Panc1 (cell line): Measurements from ENCODE around the gene RTP5. TPM values are rescaled to one million over a fixed set of nuclear protein-coding genes. Genes with fewer than 3 reads are reported as not detected.

ENCODE experiments used
- ATAC-seq: fragments of 200-7000 bp; cut with Tn5 transposase; 2 replicates; pipeline ENCODE4 v1.9.1; 2020; ENCODE audit warnings: mild to moderate bottlenecking, moderate library complexity
- BruUV-seq: library from RNA; stranded (reverse); fragments of 400-500 nt; replicated peaks from 2 replicates; lab custom pipeline; 2021; lab: Mats Ljungman, UMichigan
- CTCF ChIA-PET: fragments of 300-600 bp; sonication (Branson Sonifier 250); formaldehyde crosslinking; loops from one replicate; lab custom pipeline; 2022; ENCODE audit warnings: antibody characterized with exemption; lab: Charles Lee
- POLR2A ChIA-PET: fragments of 300-600 bp; sonication (Branson Sonifier 250); formaldehyde crosslinking; loops from one replicate; lab custom pipeline; 2022; ENCODE audit warnings: antibody characterized with exemption; lab: Charles Lee
- DNase-seq: peaks from one replicate; pipeline ENCODE4 v3.0.0-alpha.2; 2010; ENCODE audit warnings: low read depth, low spot score
- H3K27ac ChIP-seq: 2 replicates; pipeline ENCODE4 v1.5.1; 2011; ENCODE audit warnings: mild to moderate bottlenecking, low read length, inconsistent platforms
- H3K27me3 ChIP-seq: fragments of 200-500 bp; sonication (Bioruptor generic); 2 replicates; pipeline ENCODE4 v1.6.0; 2014; ENCODE audit warnings: low read length, inconsistent platforms; ENCODE audit not compliant: control insufficient read depth, insufficient read depth
- H3K36me3 ChIP-seq: fragments of 200-500 bp; sonication (Bioruptor generic); 2 replicates; pipeline ENCODE4 v1.5.1; 2014; ENCODE audit warnings: inconsistent platforms, mild to moderate bottlenecking, low read length, moderate library complexity; ENCODE audit not compliant: control insufficient read depth, insufficient read depth
- H3K4me1 ChIP-seq: 2 replicates; pipeline ENCODE4 v1.5.1; 2011; ENCODE audit warnings: inconsistent platforms, mild to moderate bottlenecking, low read length, moderate library complexity; ENCODE audit not compliant: control insufficient read depth, insufficient read depth
- H3K4me3 ChIP-seq, 2 experiments: 2 replicates each; pipeline ENCODE4 v1.5.1; 2011 to 2012; ENCODE audit warnings: low read depth in 2 of 2, low read length in 2 of 2, mild to moderate bottlenecking in 2 of 2, inconsistent platforms in 1 of 2, moderate library complexity in 1 of 2
- H3K9me3 ChIP-seq: fragments of 200-500 bp; sonication (Bioruptor generic); 2 replicates; pipeline ENCODE4 v1.5.1; 2014; ENCODE audit warnings: low read depth, mild to moderate bottlenecking, inconsistent platforms, low read length, moderate library complexity; ENCODE audit not compliant: control insufficient read depth, insufficient read depth
- POLR2AphosphoS5 ChIP-seq: IDR thresholded peaks from 2 replicates; pipeline ENCODE4 v1.6.1; 2012; ENCODE audit warnings: mild to moderate bottlenecking, low read depth, low read length, moderate library complexity
- SIN3A ChIP-seq: IDR thresholded peaks from 2 replicates; pipeline ENCODE4 v1.6.1; 2012; ENCODE audit warnings: low read depth, mild to moderate bottlenecking, low read length, moderate library complexity, borderline replicate concordance; ENCODE audit not compliant: insufficient read depth
- TCF7L2 ChIP-seq: IDR thresholded peaks from 2 replicates; pipeline ENCODE4 v1.6.1; 2011; ENCODE audit warnings: mild to moderate bottlenecking, low read depth, low read length, inconsistent platforms
- in situ Hi-C: cut with HindIII; loops from 2 replicates; pipeline ENCODE4 v1.10.0; 2016; ENCODE audit warnings: low sequenced_read_pairs, low pct_unique_long_range_greater_than_20kb
- intact Hi-C: fragments of 100-400 bp; cut with micrococcal nuclease; formaldehyde crosslinking; loops from one replicate; pipeline ENCODE4 v1.10.0; 2022; ENCODE audit not compliant: unreplicated experiment
- total RNA-seq: library from RNA; stranded (reverse); gene quantifications from one replicate; pipeline ENCODE4 v1.2.1, GENCODE V29; 2021; ENCODE audit not compliant: unreplicated experiment
- TF ChIP-seq, protein P1 (sequence below): fragments of 450-650 bp; IDR thresholded peaks from 2 replicates; pipeline ENCODE4 v1.5.1; 2017; ENCODE audit warnings: mild to moderate bottlenecking
- TF ChIP-seq, protein P2 (sequence below), 2 experiments: IDR thresholded peaks; 2 replicates each; pipeline ENCODE4 v1.6.1; 2011 to 2012; ENCODE audit warnings: low read depth in 2 of 2, control low read depth in 1 of 2, low read length in 1 of 2, mild to moderate bottlenecking in 1 of 2, moderate library complexity in 1 of 2; ENCODE audit not compliant: insufficient read depth in 1 of 2

Gene RTP5
- total RNA-seq, 1 experiment from 2014 or later, result not detected

DNA sequence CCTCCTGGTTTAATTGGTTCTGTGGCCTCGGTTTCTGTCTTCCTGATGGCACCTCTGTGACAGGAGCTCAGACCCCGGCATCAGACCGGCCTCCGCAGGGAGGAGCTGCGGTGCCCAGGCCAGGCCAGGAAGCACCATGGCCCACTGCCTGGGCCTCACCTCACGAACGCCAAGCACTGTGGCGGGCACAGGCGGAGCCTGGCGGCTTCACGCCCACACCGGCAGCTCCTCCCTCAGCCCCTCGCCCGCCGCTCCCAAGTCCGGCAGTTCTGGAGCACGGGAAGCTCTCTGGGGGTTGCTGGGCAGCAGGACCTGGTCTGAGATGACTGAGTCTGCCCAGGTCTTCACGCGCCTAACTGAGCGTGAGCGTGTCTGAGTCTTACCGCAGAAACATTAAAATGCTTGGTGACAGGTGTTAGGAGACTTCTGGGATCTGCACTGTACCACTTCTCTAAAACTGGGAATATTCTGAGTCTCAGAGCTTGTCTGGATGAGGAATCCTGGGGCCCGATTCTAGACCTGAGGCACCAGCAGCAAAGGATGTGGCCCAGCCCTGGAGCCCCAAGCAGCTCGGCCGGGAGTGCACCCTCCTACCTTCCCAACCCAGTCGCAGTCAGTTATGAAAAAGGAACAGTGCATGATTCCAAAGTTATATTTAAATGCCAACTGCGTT, 21.9 kb downstream of the RTP5 start:
- Histone ChIP-seq H3K27ac (peak overlapping the region; percentile 57), H3K9me3 (no peaks in the 10 kb centered on the region), H3K27me3 (no peaks in the 10 kb centered on the region), H3K4me1 (peaks cover 47% of the 10 kb centered on the region), H3K36me3 (no peaks in the 10 kb centered on the region), H3K4me3 (no peak overlapping the region)
- DNase-seq, result no peak
- no TSS peak for BruUV-seq
- intact Hi-C loops, result no loop called here
- ATAC-seq, result no peak
- CTCF ChIA-PET, result interaction anchor here (0.5 kb wide), 1 partner anchor 24 kb away, joined by 3 read pairs; no protein-coding TSS in a partner anchor
- in situ Hi-C loops, result no loop called here
- no peak for TF ChIP-seq SIN3A
- TF ChIP-seq, protein P1, sequence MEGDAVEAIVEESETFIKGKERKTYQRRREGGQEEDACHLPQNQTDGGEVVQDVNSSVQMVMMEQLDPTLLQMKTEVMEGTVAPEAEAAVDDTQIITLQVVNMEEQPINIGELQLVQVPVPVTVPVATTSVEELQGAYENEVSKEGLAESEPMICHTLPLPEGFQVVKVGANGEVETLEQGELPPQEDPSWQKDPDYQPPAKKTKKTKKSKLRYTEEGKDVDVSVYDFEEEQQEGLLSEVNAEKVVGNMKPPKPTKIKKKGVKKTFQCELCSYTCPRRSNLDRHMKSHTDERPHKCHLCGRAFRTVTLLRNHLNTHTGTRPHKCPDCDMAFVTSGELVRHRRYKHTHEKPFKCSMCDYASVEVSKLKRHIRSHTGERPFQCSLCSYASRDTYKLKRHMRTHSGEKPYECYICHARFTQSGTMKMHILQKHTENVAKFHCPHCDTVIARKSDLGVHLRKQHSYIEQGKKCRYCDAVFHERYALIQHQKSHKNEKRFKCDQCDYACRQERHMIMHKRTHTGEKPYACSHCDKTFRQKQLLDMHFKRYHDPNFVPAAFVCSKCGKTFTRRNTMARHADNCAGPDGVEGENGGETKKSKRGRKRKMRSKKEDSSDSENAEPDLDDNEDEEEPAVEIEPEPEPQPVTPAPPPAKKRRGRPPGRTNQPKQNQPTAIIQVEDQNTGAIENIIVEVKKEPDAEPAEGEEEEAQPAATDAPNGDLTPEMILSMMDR, result no peak
- no peak for TF ChIP-seq POLR2AphosphoS5
- TF ChIP-seq, protein P2, sequence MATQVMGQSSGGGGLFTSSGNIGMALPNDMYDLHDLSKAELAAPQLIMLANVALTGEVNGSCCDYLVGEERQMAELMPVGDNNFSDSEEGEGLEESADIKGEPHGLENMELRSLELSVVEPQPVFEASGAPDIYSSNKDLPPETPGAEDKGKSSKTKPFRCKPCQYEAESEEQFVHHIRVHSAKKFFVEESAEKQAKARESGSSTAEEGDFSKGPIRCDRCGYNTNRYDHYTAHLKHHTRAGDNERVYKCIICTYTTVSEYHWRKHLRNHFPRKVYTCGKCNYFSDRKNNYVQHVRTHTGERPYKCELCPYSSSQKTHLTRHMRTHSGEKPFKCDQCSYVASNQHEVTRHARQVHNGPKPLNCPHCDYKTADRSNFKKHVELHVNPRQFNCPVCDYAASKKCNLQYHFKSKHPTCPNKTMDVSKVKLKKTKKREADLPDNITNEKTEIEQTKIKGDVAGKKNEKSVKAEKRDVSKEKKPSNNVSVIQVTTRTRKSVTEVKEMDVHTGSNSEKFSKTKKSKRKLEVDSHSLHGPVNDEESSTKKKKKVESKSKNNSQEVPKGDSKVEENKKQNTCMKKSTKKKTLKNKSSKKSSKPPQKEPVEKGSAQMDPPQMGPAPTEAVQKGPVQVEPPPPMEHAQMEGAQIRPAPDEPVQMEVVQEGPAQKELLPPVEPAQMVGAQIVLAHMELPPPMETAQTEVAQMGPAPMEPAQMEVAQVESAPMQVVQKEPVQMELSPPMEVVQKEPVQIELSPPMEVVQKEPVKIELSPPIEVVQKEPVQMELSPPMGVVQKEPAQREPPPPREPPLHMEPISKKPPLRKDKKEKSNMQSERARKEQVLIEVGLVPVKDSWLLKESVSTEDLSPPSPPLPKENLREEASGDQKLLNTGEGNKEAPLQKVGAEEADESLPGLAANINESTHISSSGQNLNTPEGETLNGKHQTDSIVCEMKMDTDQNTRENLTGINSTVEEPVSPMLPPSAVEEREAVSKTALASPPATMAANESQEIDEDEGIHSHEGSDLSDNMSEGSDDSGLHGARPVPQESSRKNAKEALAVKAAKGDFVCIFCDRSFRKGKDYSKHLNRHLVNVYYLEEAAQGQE (IDR thresholded peaks at IDR 0.05; ENCODE audit: insufficient read depth in 1 of 2, low read depth in 2 of 2, low read length in 1 of 2), result no peak
- TF ChIP-seq TCF7L2, result no peak
- POLR2A ChIA-PET, result no interaction called here

DNA sequence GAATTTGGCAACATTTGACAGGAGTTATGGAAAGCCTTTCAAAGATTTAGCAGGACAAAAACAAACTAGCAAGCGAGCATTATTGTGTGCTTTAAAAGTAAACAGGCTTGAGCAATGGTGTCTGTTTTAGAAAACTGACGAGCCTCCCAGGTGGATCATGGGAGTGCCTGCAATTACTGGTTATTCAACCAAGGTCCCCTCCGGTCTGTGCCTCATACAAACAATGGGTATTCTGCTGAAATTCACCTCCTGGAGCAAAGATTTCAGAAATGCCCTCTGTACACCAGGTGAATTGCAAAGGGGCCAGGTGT, 22.4 kb downstream of the RTP5 start:
- Histone ChIP-seq H3K27ac (peak overlapping the region; percentile 57), H3K4me3 (no peak overlapping the region), H3K36me3 (no peaks in the 10 kb centered on the region), H3K4me1 (peaks cover 43% of the 10 kb centered on the region), H3K9me3 (no peaks in the 10 kb centered on the region), H3K27me3 (no peaks in the 10 kb centered on the region)
- intact Hi-C loops (no loop called here), in situ Hi-C loops (no loop called here)
- no TSS peak for BruUV-seq
- POLR2A ChIA-PET, result no interaction called here
- TF ChIP-seq, protein P1, result no peak
- TF ChIP-seq, protein P2 (IDR thresholded peaks at IDR 0.05; ENCODE audit: insufficient read depth in 1 of 2, low read depth in 2 of 2, low read length in 1 of 2), result no peak
- no peak for TF ChIP-seq POLR2AphosphoS5
- TF ChIP-seq TCF7L2, result no peak
- no peak for TF ChIP-seq SIN3A
- DNase-seq, result no peak
- ATAC-seq, result no peak
- CTCF ChIA-PET, result no interaction called here
